Activated CD8-positive, alpha-beta memory T cell treated with anti-CD3 and anti-CD28 coated beads, Interleukin-2, amount 50 U/mL, for 1 hour (primary cell): ENCODE measurements around the gene TMEM109.
A peak's percentile ranks its signal among the peaks of the same experiment; 100 is the strongest.

ENCODE experiments used
- DNase-seq: peaks from one replicate; pipeline ENCODE4 v3.0.0-alpha.2; 2020; ENCODE audit errors: extremely low read depth

TMEM109 gene

DNA sequence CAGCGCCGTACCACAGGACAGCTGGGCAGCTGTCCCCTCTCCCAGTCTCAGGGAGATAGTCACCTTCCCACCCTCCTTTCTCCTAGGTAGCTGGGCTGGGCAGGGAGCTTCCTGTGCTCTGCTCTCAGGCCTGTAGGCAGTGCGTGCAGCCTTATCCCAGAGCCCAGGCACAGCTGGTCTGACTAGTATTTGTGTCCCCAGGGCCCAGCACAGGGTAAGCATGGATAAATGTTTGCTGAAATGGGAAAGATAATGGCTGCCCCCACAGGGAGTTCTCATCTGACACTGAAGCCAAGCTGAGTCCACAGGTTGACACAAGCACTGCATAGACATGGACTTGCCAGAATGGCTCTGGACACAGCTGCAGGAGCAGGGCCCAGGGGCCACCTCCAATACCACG is 28.3 kb downstream of the TMEM109 start:
- no peak for DNase-seq

DNA sequence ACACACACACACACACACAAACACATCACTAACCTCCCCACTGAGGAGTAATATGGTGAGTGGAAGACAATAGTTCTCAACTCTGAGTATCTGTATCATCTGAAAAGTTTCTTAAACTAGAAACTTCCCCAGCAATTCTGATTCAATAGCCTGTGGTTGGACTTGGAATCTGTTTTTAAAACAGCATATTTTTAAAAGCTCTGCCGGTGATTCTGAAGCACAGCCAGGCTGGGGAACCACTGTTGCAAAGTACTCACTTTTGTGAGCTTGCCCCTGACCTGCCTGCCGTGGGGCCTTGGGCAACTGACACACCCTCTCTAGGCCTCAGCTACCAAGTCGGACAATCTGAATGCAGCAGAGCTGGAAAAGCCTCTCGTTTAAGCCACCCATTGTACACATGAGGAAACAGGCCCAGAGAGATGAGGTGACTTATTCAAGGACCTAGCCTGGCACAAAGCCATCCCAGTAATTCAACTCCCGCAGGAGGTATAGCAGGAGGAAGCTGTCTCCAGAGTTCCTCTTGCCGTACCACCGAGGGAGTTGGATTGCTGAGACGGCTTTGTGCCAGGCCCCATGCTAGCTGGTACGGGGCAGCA is 29.1 kb downstream of the TMEM109 start:
- no peak for DNase-seq

DNA sequence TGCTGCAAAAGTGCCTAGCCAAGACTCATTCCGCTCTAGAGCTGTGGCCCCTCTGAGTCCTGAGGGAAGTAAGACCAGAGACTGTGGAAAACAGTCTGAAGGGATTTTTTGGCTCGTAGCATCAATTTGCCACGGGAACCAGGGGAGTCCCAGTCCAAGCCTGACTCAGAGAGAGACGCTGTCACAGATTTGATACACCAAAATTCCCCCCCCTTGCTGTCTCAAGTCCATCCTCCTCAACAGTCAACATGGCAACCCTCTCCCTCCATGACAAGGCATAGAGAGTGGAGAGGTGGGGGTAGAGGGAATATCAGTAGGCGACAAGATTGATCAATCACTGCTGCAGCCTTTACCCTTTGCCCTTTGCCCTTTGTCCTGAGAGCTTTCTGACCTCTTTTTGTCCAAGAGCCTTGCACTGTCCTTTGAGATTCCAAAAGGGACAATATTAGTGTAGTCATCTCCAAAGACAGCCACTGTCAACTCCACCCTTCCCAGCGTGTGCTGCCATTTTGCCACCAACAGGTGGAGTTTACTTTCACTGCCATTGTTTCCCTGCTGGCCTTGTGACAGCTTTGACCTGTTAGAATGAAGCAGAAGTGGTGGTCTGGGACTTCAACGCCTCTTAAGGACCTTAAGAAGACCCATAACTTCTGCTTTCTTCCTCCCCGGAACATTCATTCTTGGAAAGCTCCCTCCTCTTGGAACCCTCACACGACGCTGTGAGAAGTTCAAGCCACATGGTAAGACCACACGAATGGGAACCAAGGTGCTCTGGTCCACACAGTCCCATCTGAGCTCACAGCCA is 30.7 kb downstream of the TMEM109 start:
- DNase-seq, result no peak

DNA sequence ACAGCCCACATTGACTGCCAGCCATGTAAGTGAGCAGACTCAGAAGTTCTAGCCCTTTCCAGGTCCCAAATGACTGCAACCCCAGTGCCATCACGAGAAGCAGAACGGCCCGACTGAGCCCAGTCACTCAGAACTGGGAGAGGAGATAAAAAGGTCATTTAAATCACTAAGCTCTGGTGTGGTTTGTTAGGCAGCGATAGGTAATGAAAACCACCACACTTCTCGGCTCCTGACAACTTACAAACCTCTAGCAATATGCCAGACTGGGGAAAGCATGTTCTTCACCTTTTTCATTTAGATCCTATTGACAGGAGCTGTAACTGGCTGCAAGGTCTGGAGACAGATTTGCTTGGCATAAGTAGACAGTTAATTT is 31.3 kb downstream of the TMEM109 start:
- DNase-seq, result no peak

- DNase-seq, result no peak
Measured at GRCh38 chr11:60946601-60947264, 32.8 kb downstream of the TMEM109 start.

- no peak for DNase-seq
Measured at GRCh38 chr11:60947700-60948099, 33.7 kb downstream of the TMEM109 start.

- DNase-seq, result no peak
Measured at GRCh38 chr11:60948250-60948649, 34.3 kb downstream of the TMEM109 start.

GRCh38 chr11:60950024-60950423 is 36.1 kb downstream of the TMEM109 start:
- no peak for DNase-seq

- no peak for DNase-seq
Measured at GRCh38 chr11:60950933-60951605, 37.1 kb downstream of the TMEM109 start.

DNA sequence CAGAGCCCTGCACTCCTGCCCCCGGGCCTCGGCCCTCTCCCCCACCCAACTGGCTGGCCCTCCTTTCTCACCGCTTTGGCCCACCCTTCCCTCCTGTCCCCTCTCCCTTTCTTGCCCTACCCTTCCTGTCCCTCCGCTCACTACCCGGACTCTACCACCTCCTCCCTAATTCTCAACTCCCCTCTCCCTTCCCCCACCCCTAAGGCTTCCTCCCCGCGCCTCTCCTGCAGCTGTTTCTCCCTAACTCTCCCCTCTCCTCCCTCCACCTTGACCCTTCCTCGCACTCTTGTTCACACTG is 37.6 kb downstream of the TMEM109 start:
- no peak for DNase-seq

DNA sequence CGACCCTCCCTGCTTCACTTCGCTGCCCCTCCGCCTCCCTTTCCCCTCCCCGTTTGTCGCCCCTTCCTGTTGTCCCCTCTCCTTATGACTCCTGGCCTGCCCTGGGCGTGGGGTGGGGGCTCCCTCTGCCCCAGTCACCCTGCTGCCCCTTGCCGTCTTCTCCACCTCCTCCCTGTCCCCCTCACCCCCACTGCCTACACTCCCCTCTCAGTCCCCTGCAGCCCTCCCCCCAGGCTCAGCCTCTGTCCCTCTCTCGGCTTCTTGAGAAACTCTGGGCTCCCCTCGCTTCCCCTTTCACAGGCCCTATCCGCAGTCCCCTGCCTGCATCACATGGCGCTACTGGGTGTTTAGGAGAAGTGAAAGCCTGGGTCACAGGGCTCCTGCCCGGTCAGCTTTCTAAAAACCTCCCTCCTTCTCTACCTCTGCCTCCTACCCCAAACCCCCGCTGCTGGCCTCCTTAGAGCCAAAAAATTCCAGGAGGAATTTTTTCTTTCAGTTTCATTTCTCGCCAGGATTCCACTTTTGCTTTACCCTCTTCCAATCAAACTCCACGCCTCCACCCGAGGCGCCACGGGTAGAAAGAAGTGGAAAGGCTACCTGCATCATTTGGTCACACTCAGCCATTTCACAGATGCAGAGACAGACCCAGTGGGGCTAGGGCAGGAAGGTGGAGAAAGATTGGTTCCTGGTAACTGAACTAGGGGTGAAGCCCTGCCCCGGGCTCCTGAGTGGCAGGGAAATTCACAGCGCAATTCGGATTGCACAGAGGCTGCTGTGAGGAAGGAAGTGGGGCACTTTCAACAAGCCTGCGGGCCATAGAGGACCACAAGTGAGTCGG is 38.2 kb downstream of the TMEM109 start, which contains the start of gene SLC15A3:
TSS of gene SLC15A3 (minus strand) at position 273 of the 838 bp plus-strand sequence. CDS start 625 bp downstream, outside the sequence.
- DNase-seq, result no peak

DNA sequence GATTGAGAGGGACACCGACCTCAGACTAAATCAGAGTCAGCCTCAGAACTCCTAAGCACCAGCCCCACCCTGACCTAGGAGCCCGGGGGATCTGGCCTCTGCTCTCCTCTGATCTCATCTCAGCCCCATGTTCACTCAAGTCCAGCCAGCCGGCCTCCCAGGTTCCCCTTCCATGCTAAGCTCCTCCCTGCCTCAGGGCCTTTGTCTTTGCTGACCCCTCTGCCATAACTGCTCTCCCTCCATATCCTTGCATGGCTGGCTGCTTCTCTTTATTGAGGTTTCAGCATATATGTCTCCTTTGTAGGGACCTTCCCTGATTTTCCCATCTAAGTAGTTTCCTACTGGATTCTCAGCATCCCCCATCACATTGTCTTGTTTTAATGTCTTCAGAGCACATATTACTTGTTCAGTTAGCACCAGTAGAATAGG is 38.8 kb downstream of the TMEM109 start:
- DNase-seq, result no peak

DNA sequence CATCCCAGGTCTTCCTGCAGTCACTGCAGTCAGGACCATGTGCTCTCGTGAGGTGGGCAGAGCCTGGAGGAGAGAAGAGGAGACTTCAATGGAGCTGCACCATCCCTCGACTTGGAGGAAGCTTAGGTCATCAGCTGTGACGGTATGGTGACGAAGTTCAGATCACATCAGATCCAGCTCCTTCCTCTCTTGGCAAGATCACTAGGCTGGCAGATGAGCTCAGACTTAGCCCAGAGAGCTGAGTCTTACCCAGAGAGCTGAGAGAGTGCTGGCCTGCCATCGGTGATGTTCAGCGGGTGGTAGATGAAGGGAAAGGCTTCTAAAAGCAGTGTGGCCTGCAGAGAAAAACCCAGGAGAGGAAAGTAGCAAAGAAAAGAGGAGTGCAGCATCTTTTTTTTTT is 39.8 kb downstream of the TMEM109 start:
- no peak for DNase-seq

GRCh38 chr11:60954421-60954820 is 40.5 kb downstream of the TMEM109 start:
- no peak for DNase-seq

- DNase-seq, result no peak
Measured at GRCh38 chr11:60955571-60955970, 41.6 kb downstream of the TMEM109 start.

GRCh38 chr11:60957188-60957587 is 43.2 kb downstream of the TMEM109 start:
- no peak for DNase-seq

DNA sequence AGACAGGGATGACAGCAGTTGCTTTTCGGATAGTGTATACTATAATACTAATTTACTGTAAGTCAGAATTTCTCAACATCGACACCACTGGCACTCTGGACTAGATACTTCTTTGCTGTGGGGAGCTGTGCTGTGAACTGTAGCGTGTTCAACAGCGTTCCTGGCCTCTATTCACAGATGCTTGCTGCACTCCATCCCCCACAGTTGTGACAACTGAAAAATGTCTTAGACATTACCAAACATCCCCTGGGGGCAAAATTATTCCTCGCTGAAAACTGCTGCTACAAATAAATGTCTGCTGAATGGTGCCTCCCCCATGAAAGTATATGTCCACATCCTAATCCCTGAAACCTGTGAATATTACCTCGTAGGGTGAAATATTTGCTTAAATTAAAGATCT is 45.5 kb downstream of the TMEM109 start:
- DNase-seq, result no peak

- no peak for DNase-seq
Measured at GRCh38 chr11:60960405-60960804, 46.4 kb downstream of the TMEM109 start.

DNA sequence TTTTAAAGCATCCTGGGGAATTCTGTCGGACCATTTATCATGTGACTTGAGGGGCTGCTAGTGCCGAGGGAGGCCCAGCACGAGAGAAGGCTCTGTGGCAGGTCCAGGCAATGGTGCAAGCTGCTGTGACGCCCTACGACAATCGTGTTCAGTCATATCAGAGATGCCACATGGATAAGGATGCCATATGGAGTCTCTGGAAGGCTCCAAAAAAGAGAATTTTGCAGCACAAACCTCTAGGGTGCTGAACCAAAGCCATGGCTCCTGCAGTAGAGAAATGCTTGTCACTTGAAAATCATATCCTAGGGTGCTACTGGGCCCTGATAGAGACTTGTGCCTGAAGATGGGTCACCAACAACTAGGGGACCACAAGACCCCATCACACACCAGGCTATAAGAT is 50.8 kb downstream of the TMEM109 start:
- DNase-seq, result no peak

GRCh38 chr11:60966890-60967289 is 52.9 kb downstream of the TMEM109 start:
- no peak for DNase-seq

DNA sequence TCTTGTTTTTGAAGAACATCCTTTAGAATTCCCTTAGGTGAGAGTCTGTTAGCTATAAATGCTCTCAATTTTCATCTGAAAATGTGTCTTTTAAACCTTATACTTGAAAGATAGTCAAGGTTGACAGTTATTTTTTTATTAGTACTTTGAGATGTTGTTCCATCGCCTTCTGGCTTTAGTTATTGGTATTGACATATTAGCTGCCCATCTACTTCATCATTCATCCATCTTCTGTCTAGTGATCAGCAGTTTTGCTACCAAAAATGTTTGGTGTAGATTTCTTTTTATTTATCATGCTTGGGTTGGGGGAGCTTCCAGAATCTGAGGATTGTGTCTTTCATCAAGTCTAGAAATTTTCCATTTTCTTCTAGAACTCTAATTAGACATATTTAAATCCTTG is 54.3 kb downstream of the TMEM109 start:
- DNase-seq, result no peak

DNA sequence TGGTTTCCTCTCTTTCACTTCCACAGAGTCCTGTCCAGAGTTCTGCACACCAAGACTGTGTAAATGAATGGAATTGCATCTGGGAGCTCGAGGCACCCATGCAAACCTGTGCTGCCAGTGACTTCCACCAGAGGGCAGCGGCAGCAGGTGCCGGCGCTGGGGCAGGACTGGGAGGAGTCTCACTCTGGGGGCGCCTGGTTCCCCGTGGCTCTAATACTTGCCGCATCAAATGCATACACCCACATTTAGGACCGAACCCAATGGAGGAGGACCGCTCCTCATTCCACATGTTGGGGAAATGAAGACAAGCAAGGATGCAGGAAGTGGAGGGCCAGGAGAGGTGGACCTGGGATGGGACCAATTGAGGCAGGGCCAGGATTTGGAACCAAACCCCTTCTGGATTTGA is 56.4 kb downstream of the TMEM109 start:
- DNase-seq, result peak; percentile 59
